ENCODE measurements around the gene MALRD1. TPM values are rescaled to one million over a fixed set of nuclear protein-coding genes. Genes with fewer than 3 reads are reported as not detected.

Gene MALRD1
- total RNA-seq, 1 experiment from 2014 or later, result not detected

- CTCF ChIA-PET, result no interaction called here
- in situ Hi-C loops (cut with HindIII; ENCODE audit: low pct_unique_long_range_greater_than_20kb, low sequenced_read_pairs), result no loop called here
- Histone ChIP-seq H3K27me3 (ENCODE audit: control insufficient read depth, insufficient read depth, low read length) (no peaks in the 10 kb centered on the region), H3K36me3 (ENCODE audit: control insufficient read depth, insufficient read depth, low read length) (no peaks in the 10 kb centered on the region), H3K9me3 (ENCODE audit: control insufficient read depth, insufficient read depth, low read depth, low read length) (no peaks in the 10 kb centered on the region), H3K4me1 (ENCODE audit: control insufficient read depth, insufficient read depth, low read length) (no peaks in the 10 kb centered on the region), H3K27ac (ENCODE audit: low read length) (no peak overlapping the region), H3K4me3 (ENCODE audit: low read depth in 2 of 2, low read length in 2 of 2) (no peak overlapping the region)
- intact Hi-C loops (cut with micrococcal nuclease; ENCODE audit: unreplicated experiment), result no loop called here
- TF ChIP-seq TCF7L2 (IDR thresholded peaks at IDR 0.05; ENCODE audit: low read depth, low read length) (no peak), REST (IDR thresholded peaks at IDR 0.05; ENCODE audit: insufficient read depth in 1 of 2, low read depth in 2 of 2, low read length in 1 of 2) (no peak), POLR2AphosphoS5 (IDR thresholded peaks at IDR 0.05; ENCODE audit: low read depth, low read length) (no peak), CTCF (IDR thresholded peaks at IDR 0.05) (no peak), SIN3A (IDR thresholded peaks at IDR 0.05; ENCODE audit: borderline replicate concordance, insufficient read depth, low read depth, low read length) (no peak)
- BruUV-seq (replicated peaks), result no TSS peak
- ATAC-seq (no peak), DNase-seq (ENCODE audit: low read depth, low spot score) (no peak)
- POLR2A ChIA-PET, result no interaction called here
These were observed 650.7 kb downstream of the MALRD1 start for GRCh38 chr10:19699299-19699698.

- ATAC-seq, result no peak
- in situ Hi-C loops (cut with HindIII; ENCODE audit: low pct_unique_long_range_greater_than_20kb, low sequenced_read_pairs), result no loop called here
- Histone ChIP-seq H3K9me3 (ENCODE audit: control insufficient read depth, insufficient read depth, low read depth, low read length) (no peaks in the 10 kb centered on the region), H3K4me3 (ENCODE audit: low read depth in 2 of 2, low read length in 2 of 2) (no peak overlapping the region), H3K4me1 (ENCODE audit: control insufficient read depth, insufficient read depth, low read length) (no peaks in the 10 kb centered on the region), H3K27ac (ENCODE audit: low read length) (no peak overlapping the region), H3K36me3 (ENCODE audit: control insufficient read depth, insufficient read depth, low read length) (no peaks in the 10 kb centered on the region), H3K27me3 (ENCODE audit: control insufficient read depth, insufficient read depth, low read length) (no peaks in the 10 kb centered on the region)
- ChIA-PET CTCF (no interaction called here), POLR2A (no interaction called here)
- BruUV-seq (replicated peaks), result no TSS peak
- intact Hi-C loops (cut with micrococcal nuclease; ENCODE audit: unreplicated experiment), result no loop called here
- no peak for TF ChIP-seq POLR2AphosphoS5 (IDR thresholded peaks at IDR 0.05; ENCODE audit: low read depth, low read length)
- no peak for TF ChIP-seq CTCF (IDR thresholded peaks at IDR 0.05)
- TF ChIP-seq REST (IDR thresholded peaks at IDR 0.05; ENCODE audit: insufficient read depth in 1 of 2, low read depth in 2 of 2, low read length in 1 of 2), result no peak
- no peak for TF ChIP-seq TCF7L2 (IDR thresholded peaks at IDR 0.05; ENCODE audit: low read depth, low read length)
- no peak for TF ChIP-seq SIN3A (IDR thresholded peaks at IDR 0.05; ENCODE audit: borderline replicate concordance, insufficient read depth, low read depth, low read length)
- no peak for DNase-seq (ENCODE audit: low read depth, low spot score)
These were observed 652.9 kb downstream of the MALRD1 start for GRCh38 chr10:19701427-19702052.

Data from Panc1 (cell line).